Lower leg skin (tissue), 3 donors: ENCODE data around the gene GADD45G.

ENCODE experiments used
- POLR2A ChIP-seq, 2 donors: fragments of 450-650 bp; IDR thresholded peaks; one replicate each; pipeline ENCODE4 v1.6.1; 2016 to 2017; ENCODE audit warnings: antibody characterized with exemption in 2 of 2, mild to moderate bottlenecking in 1 of 2, moderate library complexity in 1 of 2
- TF ChIP-seq, protein P1 (sequence below), 3 donors: fragments of 450-650 bp; IDR thresholded peaks; one replicate each; pipeline ENCODE4 v1.5.1; 2016; ENCODE audit warnings: antibody characterized with exemption in 3 of 3, mild to moderate bottlenecking in 3 of 3, moderate library complexity in 2 of 3

- TF ChIP-seq, protein P1, sequence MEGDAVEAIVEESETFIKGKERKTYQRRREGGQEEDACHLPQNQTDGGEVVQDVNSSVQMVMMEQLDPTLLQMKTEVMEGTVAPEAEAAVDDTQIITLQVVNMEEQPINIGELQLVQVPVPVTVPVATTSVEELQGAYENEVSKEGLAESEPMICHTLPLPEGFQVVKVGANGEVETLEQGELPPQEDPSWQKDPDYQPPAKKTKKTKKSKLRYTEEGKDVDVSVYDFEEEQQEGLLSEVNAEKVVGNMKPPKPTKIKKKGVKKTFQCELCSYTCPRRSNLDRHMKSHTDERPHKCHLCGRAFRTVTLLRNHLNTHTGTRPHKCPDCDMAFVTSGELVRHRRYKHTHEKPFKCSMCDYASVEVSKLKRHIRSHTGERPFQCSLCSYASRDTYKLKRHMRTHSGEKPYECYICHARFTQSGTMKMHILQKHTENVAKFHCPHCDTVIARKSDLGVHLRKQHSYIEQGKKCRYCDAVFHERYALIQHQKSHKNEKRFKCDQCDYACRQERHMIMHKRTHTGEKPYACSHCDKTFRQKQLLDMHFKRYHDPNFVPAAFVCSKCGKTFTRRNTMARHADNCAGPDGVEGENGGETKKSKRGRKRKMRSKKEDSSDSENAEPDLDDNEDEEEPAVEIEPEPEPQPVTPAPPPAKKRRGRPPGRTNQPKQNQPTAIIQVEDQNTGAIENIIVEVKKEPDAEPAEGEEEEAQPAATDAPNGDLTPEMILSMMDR (IDR thresholded peaks at IDR 0.05), result no peak
- TF ChIP-seq POLR2A (IDR thresholded peaks at IDR 0.05), result no peak
Measured at GRCh38 chr9:89595646-89596045, 9.2 kb upstream of the GADD45G start.
